SK-MEL-5 (cell line): Measurements from ENCODE around the gene LRRC32. TPM values are rescaled to one million over a fixed set of nuclear protein-coding genes. Genes with fewer than 3 reads are reported as not detected.
"Not testable (repeated sequence)": the region's sequence is repeated elsewhere in the genome, so short reads cannot be mapped to it uniquely, and the experiment has no call there.

Source experiments
- DNase-seq: peaks from one replicate; pipeline ENCODE4 v3.0.0-alpha.2; 2016; ENCODE audit warnings: low read depth, low spot score
- in situ Hi-C: cut with HindIII; loops from 2 replicates; pipeline ENCODE4 v1.10.0; 2016; ENCODE audit warnings: low sequenced_read_pairs, high pct_unique_total_duplicates, low pct_unique_long_range_greater_than_20kb
- total RNA-seq: library from RNA; depleted of rRNA; stranded (reverse); fragments of >200 nt; shearing (Covaris generic); gene quantifications from 2 replicates; pipeline ENCODE4 v1.2.3, GENCODE V29; 2014

The LRRC32 gene
- total RNA-seq, 1 experiment from 2014 or later: 0.50 TPM

DNA sequence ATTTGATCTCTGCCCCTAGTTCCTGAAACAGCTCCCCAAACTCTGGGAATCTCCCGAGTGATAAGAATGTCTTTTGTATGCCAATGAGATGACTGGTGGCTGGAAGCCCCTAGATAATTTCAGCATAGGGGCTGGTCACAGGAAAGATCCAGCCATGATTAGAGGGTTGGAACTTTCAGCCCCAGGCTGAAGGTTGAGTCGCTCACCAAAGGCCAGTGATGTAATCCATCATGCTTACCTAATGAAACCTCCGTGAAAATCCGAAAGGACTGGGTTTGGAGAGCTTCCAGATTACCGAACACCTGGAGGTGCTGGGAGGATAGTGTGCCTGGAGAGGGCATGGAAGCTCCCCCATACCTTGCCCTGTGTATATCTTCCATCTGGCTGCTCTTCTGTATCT, 26.0 kb downstream of the LRRC32 start:
- in situ Hi-C loops: no loop called here
- DNase-seq: no peak

DNA sequence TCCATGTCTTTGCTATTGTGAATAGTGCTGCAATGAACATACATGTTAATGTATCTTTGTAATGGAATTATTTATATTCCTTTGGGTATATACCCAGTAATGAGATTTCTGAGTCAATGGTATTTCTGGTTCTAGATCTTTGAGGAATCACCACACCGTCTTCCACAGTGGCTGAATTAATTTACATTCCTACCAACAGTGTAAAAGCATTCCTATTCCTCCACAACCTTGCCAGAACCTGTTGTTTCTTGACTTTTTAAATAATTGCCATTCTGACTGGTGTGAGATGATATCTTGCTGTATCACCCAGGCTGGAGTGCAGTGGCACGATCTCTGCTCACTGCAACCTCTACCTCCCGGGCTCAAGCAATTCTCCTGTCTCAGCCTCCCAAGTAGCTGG, 26.8 kb downstream of the LRRC32 start:
- DNase-seq, in situ Hi-C loops: not testable (repeated sequence)

DNA sequence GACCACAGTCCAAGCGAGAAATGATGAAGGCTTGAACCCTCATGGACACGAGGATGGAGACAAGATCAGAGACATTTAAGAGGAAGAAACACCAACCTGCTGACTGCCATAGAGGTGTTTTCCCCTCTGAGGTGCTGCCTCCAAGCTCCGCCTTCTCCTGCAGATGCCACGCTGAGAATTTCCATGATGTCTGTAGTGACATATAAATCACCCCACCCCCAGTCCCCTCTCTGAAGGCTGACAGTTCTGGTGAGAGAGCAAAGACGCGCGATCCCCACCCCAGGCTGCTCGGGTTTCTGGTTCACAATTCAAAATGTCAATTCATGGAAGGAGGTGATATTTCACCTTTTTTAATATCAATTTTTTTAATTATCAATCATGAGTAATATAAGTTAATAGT, 28.2 kb downstream of the LRRC32 start:
- in situ Hi-C loops: no loop called here
- no peak for DNase-seq

DNA sequence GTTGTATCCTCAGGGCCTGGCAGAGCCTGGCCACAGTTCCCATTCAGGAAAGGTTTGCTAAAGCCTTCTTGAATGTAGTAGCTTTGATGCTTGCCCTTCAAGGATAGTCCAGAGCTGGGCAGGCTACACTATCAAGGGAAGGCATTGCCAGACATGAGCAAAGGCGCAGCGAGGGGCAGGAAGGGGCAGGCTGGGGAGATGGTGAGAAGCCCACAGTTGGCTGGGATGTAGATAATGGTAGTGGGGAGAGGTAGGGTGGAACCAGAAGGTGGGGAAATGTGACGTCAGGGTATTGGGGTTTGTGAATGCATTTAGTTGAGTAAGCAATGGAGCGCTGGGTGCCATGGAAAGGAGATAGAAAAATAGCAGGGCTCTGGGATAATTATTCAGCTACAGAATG, 28.6 kb downstream of the LRRC32 start:
- DNase-seq: no peak
- in situ Hi-C loops: no loop called here

DNA sequence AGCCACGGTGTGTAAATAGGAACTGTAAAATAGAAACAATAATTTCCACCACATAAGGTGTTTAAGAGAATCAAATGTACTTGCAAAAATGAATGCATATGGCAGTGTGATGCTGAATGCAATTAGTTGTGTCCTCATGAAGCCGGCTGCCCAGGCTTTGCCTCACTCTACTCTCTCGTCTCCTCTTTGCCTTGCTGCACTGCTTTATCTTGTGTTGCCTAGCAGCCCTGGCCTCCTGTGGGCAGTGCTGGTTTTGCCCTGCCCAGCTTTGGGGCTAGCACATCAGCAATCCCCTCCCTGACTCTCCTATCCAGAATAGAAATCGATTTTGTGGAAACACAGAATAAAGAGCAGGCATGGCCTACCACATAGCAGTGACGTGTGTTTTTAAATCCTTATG, 30.0 kb downstream of the LRRC32 start:
- DNase-seq: no peak
- in situ Hi-C loops: no loop called here

DNA sequence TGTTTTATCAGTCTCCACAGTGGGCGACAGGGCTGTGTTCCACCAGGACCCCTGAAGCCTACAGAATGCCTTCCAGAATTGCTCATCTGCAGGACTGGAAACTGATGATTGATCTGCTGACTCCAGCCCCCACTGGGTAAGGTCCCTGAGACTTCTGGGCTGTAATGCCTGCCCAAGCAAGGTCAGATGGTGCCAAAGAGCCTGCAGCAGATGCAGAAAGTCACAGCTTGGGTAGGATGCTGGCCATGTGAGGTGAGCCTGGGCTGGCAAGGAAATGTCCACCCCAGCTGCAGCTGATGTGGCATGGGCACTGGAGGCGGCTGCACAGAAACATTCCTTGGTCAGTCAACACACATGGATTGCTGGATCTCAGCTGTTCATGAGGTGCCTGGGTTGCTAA, 30.9 kb downstream of the LRRC32 start:
- in situ Hi-C loops: no loop called here
- DNase-seq: no peak

DNA sequence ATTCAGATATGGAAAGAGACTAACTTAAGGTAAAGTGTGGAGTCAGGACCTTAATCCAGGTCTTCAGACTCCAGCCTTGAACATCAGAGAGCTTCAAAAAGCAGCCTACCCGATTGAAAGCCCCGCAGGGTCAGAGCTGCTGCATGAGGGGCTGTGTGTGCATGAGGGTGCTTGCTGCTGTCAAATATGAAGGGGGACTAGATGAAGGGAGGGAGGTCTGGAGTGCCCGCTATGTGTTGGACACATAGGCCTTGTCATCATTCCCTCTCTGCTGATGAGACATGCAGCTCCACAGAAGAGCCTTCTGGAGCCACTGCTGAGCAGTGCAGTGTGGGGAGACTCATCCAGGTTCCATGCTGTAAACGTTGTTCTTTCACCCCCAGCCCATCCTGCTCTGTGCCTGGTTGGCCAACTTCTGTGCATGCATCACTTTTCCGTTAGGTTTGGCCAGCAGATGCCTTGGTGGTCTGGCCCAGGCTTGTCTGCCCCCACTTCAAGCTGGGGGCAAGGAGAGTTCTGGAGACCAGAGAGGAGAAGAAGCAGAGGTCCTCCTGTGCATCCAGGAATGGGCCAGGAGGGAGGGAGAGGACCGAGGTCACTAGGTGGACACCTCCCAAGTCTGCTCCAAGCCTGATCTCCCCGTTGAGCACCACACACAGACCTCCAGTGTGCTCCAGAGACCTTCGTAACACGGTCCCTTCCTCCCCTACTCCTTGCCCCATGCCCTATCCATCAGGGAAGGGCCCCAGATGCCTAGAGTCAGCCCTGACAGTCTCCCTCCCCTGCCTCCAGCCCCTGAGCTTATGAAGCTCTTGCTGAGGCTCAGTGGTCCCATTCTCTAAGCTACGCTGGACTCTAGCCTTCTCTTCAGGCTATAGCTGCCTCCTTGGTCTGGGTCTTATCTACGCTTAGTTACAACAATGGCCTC, 32.0 kb downstream of the LRRC32 start:
- DNase-seq: no peak
- in situ Hi-C loops: no loop called here

DNA sequence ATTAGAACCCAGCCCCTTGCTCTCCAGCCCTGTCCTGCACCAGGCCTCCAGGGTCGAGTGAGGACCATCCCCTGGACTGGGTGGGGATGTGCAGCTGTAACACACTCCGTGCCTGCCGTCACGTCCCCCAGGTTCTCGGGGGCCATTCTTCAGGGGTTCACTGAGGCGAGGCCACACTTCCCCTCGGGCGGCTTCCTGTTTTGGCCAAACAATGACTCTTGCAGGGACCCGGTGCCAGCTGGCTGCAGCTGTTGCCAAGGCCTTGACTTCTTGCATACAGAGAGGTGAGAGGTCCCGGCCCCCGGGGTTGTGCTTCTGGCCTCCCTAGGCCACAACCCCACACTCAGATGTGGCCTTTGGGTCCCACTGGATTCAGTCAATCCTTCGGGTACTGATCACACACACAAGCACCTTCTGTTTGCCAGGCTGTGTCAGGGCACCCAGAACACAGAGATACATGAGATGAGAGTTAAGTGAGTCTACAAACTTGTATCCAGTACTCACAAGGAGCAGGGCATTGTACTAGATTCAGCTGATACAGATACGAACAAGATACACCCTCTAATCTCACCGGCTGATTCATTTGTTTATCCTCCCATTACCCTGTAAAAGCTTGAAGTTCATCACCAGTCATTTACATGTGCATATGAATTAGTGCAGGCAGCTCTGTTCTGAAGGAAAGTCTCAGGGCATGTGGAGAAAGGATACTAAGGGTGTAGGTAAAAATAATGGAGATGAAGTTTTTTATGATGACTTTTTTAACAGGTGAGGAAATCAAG, 32.9 kb downstream of the LRRC32 start:
- in situ Hi-C loops: no loop called here
- DNase-seq: no peak

DNA sequence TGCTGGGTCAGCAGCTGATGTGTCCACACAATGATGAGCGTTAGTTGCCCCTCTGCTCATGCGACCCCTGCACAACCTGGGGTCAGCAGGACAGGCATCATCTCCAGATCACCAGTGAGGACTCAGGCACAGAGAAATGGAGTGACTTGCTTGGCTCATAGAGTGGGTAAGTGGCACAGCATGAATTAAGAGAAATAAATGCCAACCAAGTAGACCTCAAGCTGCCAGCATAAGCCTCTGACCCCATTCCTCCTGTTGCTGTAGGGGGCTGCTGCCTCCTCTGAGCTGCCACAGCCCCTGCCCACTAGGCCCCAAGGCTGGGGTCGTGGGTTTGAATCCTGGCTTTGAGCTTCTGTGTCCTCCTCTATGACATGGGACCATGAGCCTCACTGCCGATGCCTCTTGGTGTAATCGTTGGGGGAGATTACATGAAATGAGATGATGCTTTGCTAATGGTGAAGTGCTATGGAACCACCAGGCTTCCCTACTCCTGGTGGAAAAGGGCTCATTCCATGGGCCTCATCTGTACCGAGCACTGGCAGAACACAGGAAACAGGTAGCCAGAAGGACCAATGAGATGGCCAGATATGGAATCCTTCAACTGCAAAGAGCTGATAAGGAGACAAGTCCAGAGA, 33.6 kb downstream of the LRRC32 start:
- no peak for DNase-seq
- in situ Hi-C loops: no loop called here

DNA sequence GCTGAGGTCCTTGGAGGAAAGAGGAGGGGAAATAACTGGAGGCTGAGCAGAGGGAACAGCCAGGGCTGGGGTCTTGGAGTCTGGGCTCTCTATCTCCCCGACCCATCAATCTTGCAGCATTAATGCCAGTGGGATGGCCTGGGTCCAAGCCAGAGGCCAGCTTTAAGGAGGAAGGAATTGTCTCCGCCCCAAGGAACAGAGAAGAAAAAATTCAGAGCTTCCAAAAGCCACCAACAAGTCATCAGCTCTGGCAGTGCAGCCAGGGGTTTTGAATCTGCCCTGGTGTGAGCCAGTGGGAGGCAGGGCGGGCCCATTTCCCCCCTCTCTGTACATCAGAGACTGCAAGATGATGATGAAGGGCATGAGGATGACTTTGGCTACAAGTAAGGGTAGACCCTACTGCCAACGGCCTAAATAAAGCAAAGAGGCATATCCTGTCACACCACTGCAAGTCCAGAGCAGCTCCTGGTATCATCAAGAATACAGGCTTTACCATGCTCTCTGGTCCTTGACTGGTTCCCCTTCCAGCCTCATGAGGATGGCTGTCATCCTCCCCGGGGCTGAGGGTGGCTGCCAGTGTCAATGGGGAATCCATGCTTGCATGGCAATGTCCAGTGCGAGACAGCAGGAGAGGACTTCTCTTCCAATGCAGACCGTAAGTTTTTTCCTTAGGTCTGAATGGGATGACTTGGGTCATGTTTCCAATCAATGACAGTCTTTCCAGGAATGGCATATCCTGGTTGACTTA, 34.4 kb downstream of the LRRC32 start:
- in situ Hi-C loops: no loop called here
- no peak for DNase-seq

DNA sequence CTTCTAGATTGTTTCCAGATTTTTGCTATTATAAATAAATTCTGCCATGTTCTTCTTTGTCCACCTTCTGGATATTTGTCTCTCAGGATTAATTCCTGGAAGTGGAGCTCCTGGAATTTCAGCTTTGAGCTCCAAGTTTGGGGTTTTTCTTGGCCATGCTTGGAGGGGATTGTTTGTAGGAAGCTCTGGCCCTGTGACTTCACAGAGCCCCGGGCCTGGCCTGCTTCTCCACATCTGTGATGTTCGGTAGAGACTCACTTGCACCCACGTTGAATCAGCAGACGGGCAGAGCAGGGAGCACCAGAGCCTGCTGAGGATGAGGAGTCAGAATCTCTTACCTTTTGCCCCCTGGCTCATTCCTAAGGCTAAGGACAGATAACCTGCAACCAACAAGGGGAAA, 35.7 kb downstream of the LRRC32 start:
- DNase-seq: no peak
- in situ Hi-C loops: no loop called here

DNA sequence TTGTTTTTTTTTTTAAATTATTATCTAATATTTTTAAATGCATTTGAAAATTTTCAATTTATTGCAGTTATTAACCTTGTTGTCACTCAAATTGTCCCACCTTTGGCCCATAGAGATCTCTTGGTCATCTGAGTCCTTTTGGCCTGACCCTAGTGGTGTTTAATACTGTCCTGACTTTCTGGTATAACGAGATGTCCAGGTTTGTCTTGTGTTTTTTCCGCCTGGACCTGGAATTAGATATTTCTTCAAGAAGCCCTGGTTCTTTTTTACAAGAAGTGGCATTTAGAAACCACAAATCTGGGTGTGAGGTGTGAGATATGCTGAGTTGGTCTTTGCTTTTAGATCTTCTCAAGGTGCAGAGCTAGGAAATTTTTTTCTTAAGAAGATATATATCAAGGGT, 38.1 kb downstream of the LRRC32 start:
- in situ Hi-C loops: no loop called here
- no peak for DNase-seq

DNA sequence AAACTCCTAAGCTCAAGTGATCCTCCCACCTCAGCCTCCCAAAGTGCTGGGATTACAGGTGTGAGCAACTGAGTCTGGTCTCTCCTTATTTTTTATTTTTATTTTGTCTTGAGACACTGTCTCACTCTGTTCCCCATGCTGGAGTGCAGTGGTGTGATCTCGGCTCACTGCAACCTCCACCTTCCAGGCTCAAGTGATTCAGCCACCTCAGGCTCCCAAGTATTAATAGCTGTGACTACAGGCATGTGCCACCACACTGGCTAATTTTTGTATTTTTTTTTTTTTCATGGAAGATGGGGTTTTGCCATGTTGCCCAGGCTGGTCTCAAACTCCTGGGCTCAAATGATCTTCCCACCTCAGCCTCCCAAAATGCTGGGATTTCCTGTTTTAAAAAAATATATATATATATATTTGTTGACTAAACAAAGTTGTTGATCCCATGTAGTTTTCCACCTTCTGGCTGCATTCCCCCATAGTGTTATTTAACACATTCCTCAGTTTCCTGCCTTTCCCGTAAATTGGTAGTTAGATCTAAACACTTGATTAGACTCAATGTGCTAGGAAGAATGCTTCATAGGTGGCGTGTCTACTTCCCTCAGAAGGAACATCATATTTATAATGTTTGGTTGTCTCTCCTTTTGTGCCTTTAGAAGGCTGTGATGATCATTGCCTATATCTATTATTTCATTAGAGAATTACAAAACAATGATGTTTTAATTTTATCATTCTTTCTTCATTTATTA, 38.8 kb downstream of the LRRC32 start:
- in situ Hi-C loops: no loop called here
- no peak for DNase-seq

DNA sequence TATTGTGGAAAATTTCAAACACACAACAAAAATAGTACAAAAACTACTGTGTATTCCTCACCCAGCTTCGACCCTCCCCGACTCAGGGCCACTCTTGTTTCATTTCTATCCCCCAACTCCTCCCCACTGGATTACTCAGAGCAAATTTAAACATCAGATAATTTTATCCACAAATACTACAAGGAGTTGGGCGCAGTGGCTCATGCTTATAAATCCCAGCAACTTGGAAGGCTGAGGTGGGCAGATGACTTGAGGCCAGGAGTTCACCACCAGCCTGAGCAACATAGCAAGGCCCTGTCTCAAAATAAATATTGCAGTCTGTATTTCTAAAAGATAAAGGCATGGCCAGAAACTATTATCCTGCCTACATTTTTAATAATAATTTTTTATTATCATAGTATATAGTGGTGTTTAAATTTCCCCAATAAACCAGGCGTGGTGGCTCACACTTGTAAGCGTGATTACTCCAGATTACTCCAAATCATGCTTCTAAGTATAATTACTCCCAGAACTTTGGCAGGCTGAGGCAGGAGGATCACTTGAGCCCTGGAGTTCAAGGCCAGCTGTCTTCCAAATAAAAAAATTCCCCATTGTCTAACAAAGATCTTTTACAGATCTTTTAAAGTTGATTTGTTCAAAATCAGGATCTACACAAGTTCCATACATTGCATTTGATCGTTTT, 39.8 kb downstream of the LRRC32 start:
- no peak for DNase-seq
- in situ Hi-C loops: no loop called here

DNA sequence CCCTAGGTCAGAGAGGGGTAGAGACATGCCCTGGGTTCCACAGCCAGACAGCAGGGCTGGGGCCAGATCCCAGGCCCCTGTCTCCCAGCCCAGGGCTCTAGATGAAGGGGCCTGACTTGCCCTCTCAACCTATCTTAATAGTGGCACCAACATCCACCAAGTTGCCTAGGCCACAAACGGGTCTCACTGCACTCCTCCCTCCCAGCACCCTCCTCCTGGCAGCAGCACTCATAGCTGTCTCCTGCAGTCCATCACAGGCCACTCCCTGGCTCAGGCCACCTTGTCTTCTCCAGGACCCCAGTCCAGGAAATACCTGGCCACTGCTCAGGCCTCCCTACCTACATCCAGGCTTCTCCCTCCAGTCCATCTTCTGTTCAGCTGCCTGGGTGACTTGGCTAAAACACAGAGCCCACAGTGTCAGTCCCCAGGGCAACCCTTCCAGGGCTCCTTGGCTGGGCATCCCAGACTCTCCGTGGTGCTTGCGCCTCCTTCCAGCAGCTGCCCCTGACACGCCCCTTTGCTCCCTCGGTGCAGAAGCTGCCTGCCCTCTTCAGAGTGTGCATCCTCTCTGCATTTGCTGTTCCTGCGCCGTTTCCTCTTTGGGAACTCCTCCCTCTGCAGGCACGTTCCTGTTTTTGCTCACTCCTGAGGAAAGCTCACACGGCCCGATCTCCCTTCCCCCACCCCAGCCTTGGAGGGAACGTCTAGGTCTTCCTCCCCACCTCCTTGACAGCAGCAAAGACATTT, 40.5 kb downstream of the LRRC32 start:
- in situ Hi-C loops: no loop called here
- DNase-seq: peak; percentile 11
